ENCODE measurements around the gene ARID1B.

Gene ARID1B

DNA sequence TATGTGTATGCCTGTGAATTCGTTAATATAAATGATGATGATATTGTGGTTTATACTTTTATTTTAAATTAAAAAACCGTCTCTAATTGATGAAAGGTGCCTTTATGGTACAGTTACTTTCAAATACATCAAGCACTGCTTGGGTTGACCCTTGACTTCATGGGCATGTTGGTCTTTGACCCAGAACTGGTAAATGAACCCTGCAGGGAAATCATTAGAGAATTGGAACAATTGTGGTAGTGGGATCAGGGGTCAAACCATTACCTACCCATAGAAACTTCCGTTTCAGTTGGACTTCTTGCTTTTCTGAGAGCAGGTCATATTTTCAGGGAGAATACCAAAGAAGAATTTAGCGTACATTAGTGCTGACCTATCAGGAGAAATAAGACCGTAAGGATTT, 288.2 kb downstream of the ARID1B start:
- in situ Hi-C loops (cut with MboI; ENCODE audit: low sequenced_read_pairs): no loop called here

- in situ Hi-C loops (cut with MboI; ENCODE audit: low sequenced_read_pairs): no loop called here
Measured at GRCh38 chr6:157066781-157067491, 289.8 kb downstream of the ARID1B start.

DNA sequence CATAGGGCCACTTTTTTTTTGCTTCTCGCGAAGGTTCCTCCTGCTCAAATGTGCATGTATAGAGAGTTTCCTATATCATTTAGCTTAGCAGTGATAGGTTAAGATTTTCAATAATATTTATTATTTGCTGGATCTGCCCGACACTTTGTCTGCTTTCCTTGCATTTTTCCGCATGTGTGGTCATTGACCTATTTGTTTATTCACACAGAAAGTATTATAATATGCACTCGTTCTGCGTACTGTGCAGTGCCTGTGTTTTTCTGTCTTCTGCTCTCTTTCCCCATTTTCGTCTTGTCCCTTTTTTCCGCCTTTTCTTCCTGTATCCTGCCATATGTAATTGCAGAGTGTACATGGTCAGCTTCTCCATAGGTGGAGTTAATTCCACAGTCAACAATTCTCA, 290.3 kb downstream of the ARID1B start:
- in situ Hi-C loops (cut with MboI; ENCODE audit: low sequenced_read_pairs): no loop called here

- in situ Hi-C loops (cut with MboI; ENCODE audit: low sequenced_read_pairs): no loop called here
Measured at GRCh38 chr6:157068691-157069324, 291.6 kb downstream of the ARID1B start.

DNA sequence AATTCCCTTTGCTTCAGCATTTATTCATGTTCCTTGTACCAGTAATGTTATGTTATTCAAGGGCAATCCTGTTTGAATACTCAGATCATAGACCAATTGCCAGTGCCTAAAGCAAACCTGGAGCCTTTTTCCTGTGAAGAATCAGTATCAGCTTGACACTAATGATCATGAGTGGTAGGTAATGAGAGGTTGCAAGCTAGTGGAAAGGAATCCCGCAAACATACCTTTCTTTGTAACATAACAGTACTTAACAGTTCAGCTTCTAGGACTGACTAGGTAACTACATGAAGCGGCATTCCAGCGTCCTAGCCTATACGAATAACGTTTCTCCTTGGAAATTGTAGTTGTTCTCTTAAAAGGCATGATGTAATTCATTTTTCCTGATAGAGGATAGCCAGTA, 292.4 kb downstream of the ARID1B start:
- in situ Hi-C loops (cut with MboI; ENCODE audit: low sequenced_read_pairs): no loop called here

- in situ Hi-C loops (cut with MboI; ENCODE audit: low sequenced_read_pairs): no loop called here
Measured at GRCh38 chr6:157070403-157071107, 293.4 kb downstream of the ARID1B start.

GRCh38 chr6:157072128-157072527, 294.9 kb downstream of the ARID1B start:
- in situ Hi-C loops (cut with MboI; ENCODE audit: low sequenced_read_pairs): no loop called here

GRCh38 chr6:157073596-157073995, 296.4 kb downstream of the ARID1B start:
- in situ Hi-C loops (cut with MboI; ENCODE audit: low sequenced_read_pairs): no loop called here

GRCh38 chr6:157074969-157075368, 297.8 kb downstream of the ARID1B start:
- in situ Hi-C loops (cut with MboI; ENCODE audit: low sequenced_read_pairs): no loop called here

GRCh38 chr6:157075549-157076450, 298.6 kb downstream of the ARID1B start:
- in situ Hi-C loops (cut with MboI; ENCODE audit: low sequenced_read_pairs): no loop called here

DNA sequence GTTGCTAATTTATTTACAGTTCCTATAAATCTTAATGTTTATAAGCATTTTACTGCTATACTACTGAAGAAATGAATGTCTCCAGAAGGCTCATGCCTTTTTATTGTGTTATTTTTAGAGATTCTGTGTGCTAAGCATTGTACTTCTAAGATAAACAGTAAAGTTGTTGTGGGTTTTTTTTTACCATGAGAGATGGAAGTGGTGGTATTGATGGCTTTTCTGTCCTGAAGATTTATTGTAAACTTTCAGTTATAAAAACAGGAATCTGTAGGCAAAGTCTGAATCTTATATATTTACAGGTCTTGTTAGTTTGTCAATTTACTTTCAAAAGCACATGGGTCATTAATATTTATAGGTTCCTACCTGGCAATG, 299.3 kb downstream of the ARID1B start:
- in situ Hi-C loops (cut with MboI; ENCODE audit: low sequenced_read_pairs): no loop called here

DNA sequence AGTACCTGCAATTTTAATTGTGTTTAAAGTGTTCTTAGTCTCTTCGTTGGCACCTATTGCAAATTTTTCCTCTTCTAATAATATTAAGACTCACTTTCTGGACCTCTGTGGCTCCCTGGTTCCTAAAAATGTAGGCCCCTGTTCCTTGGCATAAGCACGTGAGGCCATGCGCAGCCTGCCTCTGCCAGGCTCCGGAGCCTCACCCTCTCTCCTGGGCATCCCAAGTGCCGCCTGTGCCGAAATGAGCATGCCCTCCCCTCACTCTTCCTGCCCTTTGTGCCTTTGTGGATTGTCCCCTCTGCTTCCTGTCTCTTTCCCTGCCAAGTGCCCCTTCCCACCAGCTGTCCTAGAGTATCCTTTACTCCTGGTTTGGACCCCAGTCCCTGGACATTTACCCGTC, 300.1 kb downstream of the ARID1B start:
- in situ Hi-C loops (cut with MboI; ENCODE audit: low sequenced_read_pairs): no loop called here

DNA sequence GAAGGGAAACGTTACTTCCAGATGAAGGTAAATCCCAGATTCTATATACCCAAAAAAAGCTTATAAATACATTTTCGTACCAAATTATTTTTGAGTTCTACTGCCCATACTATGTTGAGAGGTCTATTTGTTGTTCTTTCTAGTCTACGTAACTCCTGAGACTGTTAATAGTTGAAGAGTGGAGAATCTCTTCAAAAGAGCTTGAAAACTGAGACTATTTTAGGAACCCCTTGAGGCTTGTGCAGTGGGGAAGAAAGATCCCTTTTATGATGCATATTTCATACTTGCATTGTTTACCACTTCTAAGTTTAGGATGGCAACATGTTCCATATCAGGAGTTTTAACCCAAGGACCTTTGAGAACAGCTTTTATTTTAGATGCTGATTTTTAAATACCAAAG, 301.1 kb downstream of the ARID1B start:
- in situ Hi-C loops (cut with MboI; ENCODE audit: low sequenced_read_pairs): no loop called here

GRCh38 chr6:157079277-157079676, 302.1 kb downstream of the ARID1B start:
- in situ Hi-C loops (cut with MboI; ENCODE audit: low sequenced_read_pairs): no loop called here

- in situ Hi-C loops (cut with MboI; ENCODE audit: low sequenced_read_pairs): no loop called here
Measured at GRCh38 chr6:157079771-157080170, 302.6 kb downstream of the ARID1B start.

GRCh38 chr6:157080986-157081391, 303.8 kb downstream of the ARID1B start:
- in situ Hi-C loops (cut with MboI; ENCODE audit: low sequenced_read_pairs): no loop called here

DNA sequence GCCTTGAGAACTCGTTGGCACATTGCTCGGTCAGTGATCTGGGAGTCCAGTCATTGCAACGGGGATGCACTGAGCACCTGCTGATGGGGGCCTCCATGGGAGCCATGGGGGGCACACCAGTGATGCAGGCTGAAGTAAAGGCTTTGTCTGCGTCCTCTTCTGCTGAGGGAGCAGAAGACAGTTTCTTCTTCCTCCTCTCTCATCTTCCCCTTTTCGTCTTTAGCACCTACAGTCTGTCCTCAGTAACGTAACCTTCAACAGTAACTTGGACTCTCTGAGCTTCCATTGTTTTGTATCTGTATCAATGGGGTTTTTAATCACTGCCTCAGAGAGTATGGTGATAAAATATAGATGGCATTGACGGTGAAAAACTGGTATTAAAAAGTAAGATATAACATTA, 306.2 kb downstream of the ARID1B start:
- in situ Hi-C loops (cut with MboI; ENCODE audit: low sequenced_read_pairs): no loop called here

DNA sequence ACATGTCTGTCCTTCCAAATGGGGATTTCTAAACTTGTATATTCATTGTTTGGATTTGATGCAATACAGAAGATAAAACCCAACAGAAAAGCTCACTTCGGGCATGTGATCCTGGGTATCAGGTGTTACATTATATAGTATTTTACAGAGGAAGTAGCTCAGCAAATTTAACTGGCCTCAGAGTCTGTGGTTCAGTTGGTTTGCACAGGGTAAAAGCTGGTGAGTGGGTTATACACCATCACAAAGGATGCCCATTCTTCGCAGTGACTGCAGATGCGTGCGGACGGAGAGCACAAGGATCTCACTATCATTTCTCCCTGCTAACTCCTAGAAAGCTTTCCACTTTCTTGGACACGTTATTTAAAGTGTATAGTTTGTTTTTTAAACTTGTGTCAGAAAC, 309.5 kb downstream of the ARID1B start:
- in situ Hi-C loops (cut with MboI; ENCODE audit: low sequenced_read_pairs): no loop called here

GRCh38 chr6:157087974-157088373, 310.8 kb downstream of the ARID1B start:
- in situ Hi-C loops (cut with MboI; ENCODE audit: low sequenced_read_pairs): no loop called here

- in situ Hi-C loops (cut with MboI; ENCODE audit: low sequenced_read_pairs): no loop called here
Measured at GRCh38 chr6:157088841-157089240, 311.7 kb downstream of the ARID1B start.

DNA sequence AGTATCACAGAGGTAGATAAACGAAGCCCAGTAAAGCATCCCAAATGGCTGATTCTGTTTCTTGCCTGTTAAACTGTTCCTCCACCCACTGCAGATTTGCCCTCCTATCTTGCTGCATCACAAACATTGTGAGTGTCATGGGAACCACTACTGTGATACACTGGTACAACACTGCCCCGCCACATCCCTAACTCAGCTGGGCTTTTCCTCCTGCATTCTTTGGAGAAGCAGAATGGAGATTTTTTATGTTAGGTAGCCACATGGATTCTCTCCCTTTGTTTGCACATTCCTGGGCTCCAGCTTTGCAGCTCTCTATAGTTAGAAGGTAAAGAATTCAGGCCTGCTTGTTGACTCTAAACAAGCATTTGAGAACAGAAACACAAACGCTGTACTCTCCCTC, 312.1 kb downstream of the ARID1B start:
- in situ Hi-C loops (cut with MboI; ENCODE audit: low sequenced_read_pairs): no loop called here
